ENCODE data around the gene HDAC8.

HDAC8 gene

DNA sequence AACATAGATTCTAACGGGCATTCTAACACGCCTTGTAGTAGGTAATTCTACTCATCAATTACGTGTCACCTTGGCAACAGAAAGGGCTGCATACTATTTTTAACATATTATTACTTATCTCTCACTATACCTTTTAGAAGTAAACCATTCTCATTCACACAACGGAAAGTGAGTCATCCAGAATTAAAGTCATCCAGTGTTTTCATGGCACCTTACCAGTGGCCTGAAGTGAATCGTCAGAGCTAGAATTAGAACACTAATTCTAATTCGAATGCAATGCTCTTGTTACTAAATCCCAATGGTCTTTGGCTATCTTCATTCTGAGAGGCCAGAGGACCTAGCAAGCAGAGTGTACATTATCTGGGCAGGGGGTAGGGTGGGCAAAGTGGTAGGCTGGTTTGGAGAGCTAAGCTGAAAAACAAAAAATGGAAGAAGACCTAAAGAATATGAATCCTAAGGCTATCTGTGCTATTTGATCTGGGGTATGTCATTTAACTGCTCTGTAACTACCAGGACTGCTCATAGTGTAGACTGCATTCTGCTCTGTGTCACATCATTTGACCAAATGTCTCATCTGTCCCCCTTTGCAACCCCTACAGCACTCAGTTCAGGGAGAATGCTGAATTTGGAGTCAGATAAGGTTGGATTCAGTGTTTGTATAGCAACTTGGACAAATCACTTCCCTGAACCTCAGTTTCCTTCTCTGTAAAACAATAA lies 96.5 kb downstream of the HDAC8 start:
- no peak for TF ChIP-seq CTCF (IDR thresholded peaks at IDR 0.05; ENCODE audit: extremely low read depth, insufficient read depth, missing control alignments)
- no peak for DNase-seq (ENCODE audit: low spot score)
- in situ Hi-C loops (cut with MboI; ENCODE audit: low pct_unique_long_range_greater_than_20kb, low sequenced_read_pairs, unreplicated experiment): no loop called here

DNA sequence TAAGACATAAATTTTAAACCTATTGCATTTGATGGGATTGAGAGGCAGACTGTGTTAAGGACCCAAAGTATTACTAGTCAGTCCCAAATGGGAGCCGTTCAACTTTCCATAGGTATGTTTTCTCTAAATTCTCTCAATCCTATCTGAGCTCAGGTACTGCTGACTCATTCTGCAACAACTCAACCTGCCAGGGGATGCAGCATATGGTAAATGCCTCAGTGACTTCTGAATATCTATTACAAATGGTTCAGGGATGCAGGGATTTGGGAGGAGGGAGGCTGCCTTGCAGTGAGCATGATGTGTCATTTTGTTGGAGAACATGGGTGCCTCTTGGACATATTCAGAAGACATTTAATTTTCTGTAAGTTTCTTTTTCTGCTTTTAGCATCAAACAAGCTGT lies 97.3 kb downstream of the HDAC8 start:
- DNase-seq (ENCODE audit: low spot score): no peak
- no peak for TF ChIP-seq CTCF (IDR thresholded peaks at IDR 0.05; ENCODE audit: extremely low read depth, insufficient read depth, missing control alignments)
- in situ Hi-C loops (cut with MboI; ENCODE audit: low pct_unique_long_range_greater_than_20kb, low sequenced_read_pairs, unreplicated experiment): no loop called here

GRCh38 chrX:72470532-72471223 lies 102.0 kb downstream of the HDAC8 start:
- TF ChIP-seq CTCF (IDR thresholded peaks at IDR 0.05; ENCODE audit: extremely low read depth, insufficient read depth, missing control alignments): no peak
- DNase-seq (ENCODE audit: low spot score): no peak
- in situ Hi-C loops (cut with MboI; ENCODE audit: low pct_unique_long_range_greater_than_20kb, low sequenced_read_pairs, unreplicated experiment): no loop called here

DNA sequence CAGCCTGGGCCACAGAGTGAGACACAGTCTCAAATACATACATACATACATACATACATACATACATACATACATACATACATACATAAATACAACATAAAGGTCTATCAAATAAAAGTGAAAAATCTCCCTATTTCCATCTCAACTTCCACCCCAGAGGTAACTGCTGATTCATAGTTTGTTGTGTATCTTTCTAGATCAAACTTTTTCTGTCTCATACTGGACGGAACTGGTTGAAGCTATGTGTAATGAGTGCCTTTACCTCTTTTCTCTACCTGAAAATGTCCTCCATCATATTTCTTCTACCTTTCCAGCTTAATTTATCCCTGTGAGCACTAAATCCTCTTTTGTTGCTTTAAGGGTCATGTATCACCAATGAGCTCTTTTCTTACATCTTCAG lies 102.5 kb downstream of the HDAC8 start:
- no peak for TF ChIP-seq CTCF (IDR thresholded peaks at IDR 0.05; ENCODE audit: extremely low read depth, insufficient read depth, missing control alignments)
- DNase-seq (ENCODE audit: low spot score): no peak
- in situ Hi-C loops (cut with MboI; ENCODE audit: low pct_unique_long_range_greater_than_20kb, low sequenced_read_pairs, unreplicated experiment): no loop called here

DNA sequence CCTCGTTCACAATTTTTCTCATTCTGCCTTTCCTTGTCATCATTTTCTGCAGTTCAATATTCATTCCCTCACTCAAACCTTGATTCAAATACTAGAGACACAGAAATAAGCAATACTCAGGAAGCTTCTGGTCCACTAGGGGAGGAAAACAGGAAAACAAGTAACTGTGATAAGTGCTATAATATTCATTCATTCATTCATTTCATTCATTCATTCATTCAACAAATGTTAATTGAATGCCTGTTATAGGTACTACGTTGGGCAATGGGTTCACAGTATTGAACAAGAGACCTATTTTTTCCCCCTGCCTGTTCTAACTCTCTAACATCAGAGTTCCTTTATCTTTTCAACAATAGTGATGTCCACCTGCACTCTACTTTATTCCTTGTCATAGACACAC lies 104.0 kb downstream of the HDAC8 start:
- in situ Hi-C loops (cut with MboI; ENCODE audit: low pct_unique_long_range_greater_than_20kb, low sequenced_read_pairs, unreplicated experiment): no loop called here
- no peak for DNase-seq (ENCODE audit: low spot score)
- no peak for TF ChIP-seq CTCF (IDR thresholded peaks at IDR 0.05; ENCODE audit: extremely low read depth, insufficient read depth, missing control alignments)

GRCh38 chrX:72467135-72467534 lies 105.5 kb downstream of the HDAC8 start:
- in situ Hi-C loops (cut with MboI; ENCODE audit: low pct_unique_long_range_greater_than_20kb, low sequenced_read_pairs, unreplicated experiment): no loop called here

More at GRCh38 chrX:72467135-72467534, 105.5 kb downstream of the HDAC8 start:
- TF ChIP-seq CTCF (IDR thresholded peaks at IDR 0.05; ENCODE audit: extremely low read depth, insufficient read depth, missing control alignments): no peak
- DNase-seq (ENCODE audit: low spot score): no peak

Data from GM13977 (cell line).